GM23338 (cell line): ENCODE results near the gene IGF1R. TPM values are rescaled to one million over a fixed set of nuclear protein-coding genes. Genes with fewer than 3 reads are reported as not detected.
A peak's percentile ranks its signal among the peaks of the same experiment; 100 is the strongest.

Source experiments
- ATAC-seq: fragments of 200-7000 bp; cut with Tn5 transposase; 3 replicates; pipeline ENCODE4 v1.9.1; 2020
- DNase-seq: peaks from one replicate; pipeline ENCODE4 v3.0.0-alpha.2; 2015; ENCODE audit warnings: low spot score
- H2AFZ ChIP-seq: fragments of 200-600 bp; sonication (generic); 2 replicates; pipeline ENCODE4 v1.8.0; 2016; ENCODE audit warnings: antibody characterized with exemption, mild to moderate bottlenecking, moderate library complexity
- H3F3A ChIP-seq: fragments of 200-600 bp; sonication (generic); replicated peaks from 2 replicates; pipeline ENCODE4 v1.8.0; 2017; ENCODE audit warnings: antibody characterized with exemption, mixed run types, low read depth
- H3K27ac ChIP-seq: fragments of 200-600 bp; sonication (generic); 2 replicates; pipeline ENCODE4 v1.6.1; 2016; ENCODE audit warnings: low read depth
- H3K27me3 ChIP-seq: fragments of 200-600 bp; sonication (generic); 2 replicates; pipeline ENCODE4 v1.8.0; 2016; ENCODE audit warnings: mild to moderate bottlenecking, mixed run types, moderate library complexity; ENCODE audit not compliant: insufficient read depth
- H3K36me3 ChIP-seq: fragments of 200-600 bp; sonication (generic); 2 replicates; pipeline ENCODE4 v1.8.0; 2016; ENCODE audit warnings: mild to moderate bottlenecking; ENCODE audit not compliant: insufficient read depth
- H3K4me1 ChIP-seq: fragments of 200-600 bp; sonication (generic); 2 replicates; pipeline ENCODE4 v1.8.0; 2016; ENCODE audit warnings: mild to moderate bottlenecking, moderate library complexity; ENCODE audit not compliant: insufficient read depth
- H3K4me2 ChIP-seq: fragments of 200-600 bp; sonication (generic); 2 replicates; pipeline ENCODE4 v1.7.1; 2017; ENCODE audit warnings: mixed run types
- H3K4me3 ChIP-seq: fragments of 200-600 bp; sonication (generic); 2 replicates; pipeline ENCODE4 v1.6.1; 2016; ENCODE audit warnings: mixed run types
- H3K79me2 ChIP-seq: fragments of 200-600 bp; sonication (generic); replicated peaks from 2 replicates; pipeline ENCODE4 v1.8.0; 2017; ENCODE audit warnings: mild to moderate bottlenecking; ENCODE audit not compliant: insufficient read depth
- H3K9me2 ChIP-seq: fragments of 200-600 bp; sonication (generic); 2 replicates; pipeline ENCODE4 v1.8.0; 2017; ENCODE audit not compliant: insufficient read depth
- H4K20me1 ChIP-seq: fragments of 200-600 bp; sonication (generic); replicated peaks from 2 replicates; pipeline ENCODE4 v1.8.0; 2017; ENCODE audit warnings: mild to moderate bottlenecking; ENCODE audit not compliant: insufficient read depth
- H3K27ac Mint-ChIP-seq: 2 replicates; pipeline ENCODE4 v1.8.0; 2020; ENCODE audit warnings: inconsistent platforms, mild to moderate bottlenecking, moderate library complexity, mixed read lengths
- H3K27me3 Mint-ChIP-seq: 3 replicates; pipeline ENCODE4 v1.8.0; 2022; ENCODE audit warnings: low read depth, mild to moderate bottlenecking, moderate library complexity, mixed read lengths, inconsistent platforms; ENCODE audit not compliant: insufficient read depth, poor library complexity
- H3K36me3 Mint-ChIP-seq: 3 replicates; pipeline ENCODE4 v1.8.0; 2021; ENCODE audit warnings: low read depth, mild to moderate bottlenecking, inconsistent platforms, moderate library complexity, mixed read lengths
- H3K4me1 Mint-ChIP-seq: 3 replicates; pipeline ENCODE4 v1.8.0; 2020; ENCODE audit warnings: mild to moderate bottlenecking, inconsistent platforms, mixed read lengths
- H3K4me3 Mint-ChIP-seq: 3 replicates; pipeline ENCODE4 v1.8.0; 2021; ENCODE audit warnings: moderate library complexity, mild to moderate bottlenecking, inconsistent platforms, mixed read lengths
- H3K9me3 Mint-ChIP-seq: 3 replicates; pipeline ENCODE4 v1.8.0; 2020; ENCODE audit warnings: moderate library complexity, mild to moderate bottlenecking, inconsistent platforms, mixed read lengths
- EZH2 ChIP-seq: fragments of 200-600 bp; sonication (generic); IDR thresholded peaks from one replicate; pipeline ENCODE4 v1.8.0; 2017; ENCODE audit warnings: antibody characterized with exemption, mild to moderate bottlenecking, low read depth; ENCODE audit not compliant: unreplicated experiment
- JUNB ChIP-seq: IDR thresholded peaks from one replicate; pipeline ENCODE4 v1.6.1; 2016; ENCODE audit warnings: antibody characterized with exemption; ENCODE audit not compliant: unreplicated experiment
- NANOG ChIP-seq: IDR thresholded peaks from 2 replicates; pipeline ENCODE4 v1.6.1; 2016; ENCODE audit warnings: antibody characterized with exemption, borderline replicate concordance
- polyA plus RNA-seq: library from polyadenylated mRNA; unstranded; fragments of >200 nt; fragmentation: Nextera tagmentation; extraction: Ambion mirVana; gene quantifications from 2 replicates; pipeline ENCODE4 v1.2.1, GENCODE V29; 2016
- total RNA-seq: library from RNA; depleted of rRNA; stranded (reverse); fragments of >200 nt; shearing (Covaris generic); gene quantifications from 2 replicates; pipeline ENCODE4 v1.2.3, GENCODE V29; 2014
- TF ChIP-seq, protein P1 (sequence below): fragments of 250-450 bp; sonication (Bioruptor Pico); IDR thresholded peaks from 2 replicates; pipeline ENCODE4 v1.5.0; 2020; ENCODE audit warnings: mild to moderate bottlenecking, moderate library complexity

The IGF1R gene
- total and polyA plus RNA-seq, 2 experiments from 2014 or later, result 20.4 to 92.2 TPM

DNA sequence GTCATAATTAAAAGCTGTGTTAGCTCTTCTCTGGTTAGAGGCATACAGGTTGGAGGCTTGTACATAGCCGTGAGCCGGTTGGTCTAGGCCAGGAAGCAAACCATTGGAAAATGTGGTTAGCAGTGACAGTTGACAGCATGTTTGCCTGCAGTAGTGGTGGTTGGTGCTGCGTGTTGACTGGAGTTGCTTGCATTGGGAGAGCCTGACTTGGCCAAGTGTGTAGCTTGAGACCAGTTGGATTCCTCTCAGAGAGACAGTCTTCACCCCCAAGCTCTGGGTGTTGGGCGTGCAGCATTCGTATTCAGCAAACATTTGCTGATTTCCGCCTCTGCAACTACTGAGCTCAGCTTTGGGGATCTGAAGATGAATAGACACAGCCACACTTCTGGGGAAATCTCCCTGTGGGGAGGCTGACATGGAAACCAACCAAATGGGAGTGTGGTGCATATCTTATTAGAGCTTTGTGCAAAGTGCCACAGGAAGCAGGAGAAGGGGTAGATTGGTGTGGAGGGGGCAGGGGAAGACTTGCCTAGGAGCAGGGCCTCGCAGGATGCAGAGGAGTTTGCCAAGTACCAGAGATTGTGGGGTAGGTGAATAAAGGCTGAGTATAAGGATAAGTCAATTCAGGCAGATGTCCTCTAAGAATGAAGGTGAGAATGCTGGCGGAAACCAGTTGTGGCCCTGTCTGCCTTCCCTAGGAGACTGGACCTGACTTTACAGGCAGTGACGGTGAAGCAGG is 83.5 kb downstream of the IGF1R start:
- Histone ChIP-seq H3K36me3 (no peaks in the 10 kb centered on the region), H3K4me3 (no peak overlapping the region), H3F3A (no peaks in the 10 kb centered on the region), H3K9me2 (no peaks in the 10 kb centered on the region), H3K4me1 (peaks cover 86% of the 10 kb centered on the region), H3K79me2 (peaks cover 100% of the 10 kb centered on the region), H3K4me2 (peak overlapping the region; percentile 15; the same call in 1 of the 2 replicates), H3K27me3 (no peaks in the 10 kb centered on the region), H3K27ac (no peak overlapping the region), H2AFZ (no peak overlapping the region), H4K20me1 (peaks cover 82% of the 10 kb centered on the region)
- no peak overlapping the region for H3K4me3 Mint-ChIP-seq
- H3K9me3 Mint-ChIP-seq, result no peaks in the 10 kb centered on the region
- DNase-seq, result no peak
- TF ChIP-seq, protein P1, sequence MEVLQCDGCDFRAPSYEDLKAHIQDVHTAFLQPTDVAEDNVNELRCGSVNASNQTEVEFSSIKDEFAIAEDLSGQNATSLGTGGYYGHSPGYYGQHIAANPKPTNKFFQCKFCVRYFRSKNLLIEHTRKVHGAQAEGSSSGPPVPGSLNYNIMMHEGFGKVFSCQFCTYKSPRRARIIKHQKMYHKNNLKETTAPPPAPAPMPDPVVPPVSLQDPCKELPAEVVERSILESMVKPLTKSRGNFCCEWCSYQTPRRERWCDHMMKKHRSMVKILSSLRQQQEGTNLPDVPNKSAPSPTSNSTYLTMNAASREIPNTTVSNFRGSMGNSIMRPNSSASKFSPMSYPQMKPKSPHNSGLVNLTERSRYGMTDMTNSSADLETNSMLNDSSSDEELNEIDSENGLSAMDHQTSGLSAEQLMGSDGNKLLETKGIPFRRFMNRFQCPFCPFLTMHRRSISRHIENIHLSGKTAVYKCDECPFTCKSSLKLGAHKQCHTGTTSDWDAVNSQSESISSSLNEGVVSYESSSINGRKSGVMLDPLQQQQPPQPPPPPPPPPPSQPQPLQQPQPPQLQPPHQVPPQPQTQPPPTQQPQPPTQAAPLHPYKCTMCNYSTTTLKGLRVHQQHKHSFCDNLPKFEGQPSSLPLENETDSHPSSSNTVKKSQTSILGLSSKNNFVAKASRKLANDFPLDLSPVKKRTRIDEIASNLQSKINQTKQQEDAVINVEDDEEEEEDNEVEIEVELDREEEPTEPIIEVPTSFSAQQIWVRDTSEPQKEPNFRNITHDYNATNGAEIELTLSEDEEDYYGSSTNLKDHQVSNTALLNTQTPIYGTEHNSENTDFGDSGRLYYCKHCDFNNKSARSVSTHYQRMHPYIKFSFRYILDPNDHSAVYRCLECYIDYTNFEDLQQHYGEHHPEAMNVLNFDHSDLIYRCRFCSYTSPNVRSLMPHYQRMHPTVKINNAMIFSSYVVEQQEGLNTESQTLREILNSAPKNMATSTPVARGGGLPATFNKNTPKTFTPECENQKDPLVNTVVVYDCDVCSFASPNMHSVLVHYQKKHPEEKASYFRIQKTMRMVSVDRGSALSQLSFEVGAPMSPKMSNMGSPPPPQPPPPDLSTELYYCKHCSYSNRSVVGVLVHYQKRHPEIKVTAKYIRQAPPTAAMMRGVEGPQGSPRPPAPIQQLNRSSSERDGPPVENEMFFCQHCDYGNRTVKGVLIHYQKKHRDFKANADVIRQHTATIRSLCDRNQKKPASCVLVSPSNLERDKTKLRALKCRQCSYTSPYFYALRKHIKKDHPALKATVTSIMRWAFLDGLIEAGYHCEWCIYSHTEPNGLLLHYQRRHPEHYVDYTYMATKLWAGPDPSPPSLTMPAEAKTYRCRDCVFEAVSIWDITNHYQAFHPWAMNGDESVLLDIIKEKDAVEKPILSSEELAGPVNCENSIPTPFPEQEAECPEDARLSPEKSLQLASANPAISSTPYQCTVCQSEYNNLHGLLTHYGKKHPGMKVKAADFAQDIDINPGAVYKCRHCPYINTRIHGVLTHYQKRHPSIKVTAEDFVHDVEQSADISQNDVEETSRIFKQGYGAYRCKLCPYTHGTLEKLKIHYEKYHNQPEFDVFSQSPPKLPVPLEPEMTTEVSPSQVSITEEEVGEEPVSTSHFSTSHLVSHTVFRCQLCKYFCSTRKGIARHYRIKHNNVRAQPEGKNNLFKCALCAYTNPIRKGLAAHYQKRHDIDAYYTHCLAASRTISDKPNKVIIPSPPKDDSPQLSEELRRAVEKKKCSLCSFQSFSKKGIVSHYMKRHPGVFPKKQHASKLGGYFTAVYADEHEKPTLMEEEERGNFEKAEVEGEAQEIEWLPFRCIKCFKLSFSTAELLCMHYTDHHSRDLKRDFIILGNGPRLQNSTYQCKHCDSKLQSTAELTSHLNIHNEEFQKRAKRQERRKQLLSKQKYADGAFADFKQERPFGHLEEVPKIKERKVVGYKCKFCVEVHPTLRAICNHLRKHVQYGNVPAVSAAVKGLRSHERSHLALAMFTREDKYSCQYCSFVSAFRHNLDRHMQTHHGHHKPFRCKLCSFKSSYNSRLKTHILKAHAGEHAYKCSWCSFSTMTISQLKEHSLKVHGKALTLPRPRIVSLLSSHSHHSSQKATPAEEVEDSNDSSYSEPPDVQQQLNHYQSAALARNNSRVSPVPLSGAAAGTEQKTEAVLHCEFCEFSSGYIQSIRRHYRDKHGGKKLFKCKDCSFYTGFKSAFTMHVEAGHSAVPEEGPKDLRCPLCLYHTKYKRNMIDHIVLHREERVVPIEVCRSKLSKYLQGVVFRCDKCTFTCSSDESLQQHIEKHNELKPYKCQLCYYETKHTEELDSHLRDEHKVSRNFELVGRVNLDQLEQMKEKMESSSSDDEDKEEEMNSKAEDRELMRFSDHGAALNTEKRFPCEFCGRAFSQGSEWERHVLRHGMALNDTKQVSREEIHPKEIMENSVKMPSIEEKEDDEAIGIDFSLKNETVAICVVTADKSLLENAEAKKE (CRISPR knock-in tag), result no peak
- TF ChIP-seq EZH2, result no peak
- TF ChIP-seq JUNB, result no peak
- H3K27ac Mint-ChIP-seq, result no peak overlapping the region
- peaks cover 6% of the 10 kb centered on the region for H3K27me3 Mint-ChIP-seq
- H3K4me1 Mint-ChIP-seq, result peaks cover 67% of the 10 kb centered on the region
- H3K36me3 Mint-ChIP-seq, result no peaks in the 10 kb centered on the region
- no peak for ATAC-seq

DNA sequence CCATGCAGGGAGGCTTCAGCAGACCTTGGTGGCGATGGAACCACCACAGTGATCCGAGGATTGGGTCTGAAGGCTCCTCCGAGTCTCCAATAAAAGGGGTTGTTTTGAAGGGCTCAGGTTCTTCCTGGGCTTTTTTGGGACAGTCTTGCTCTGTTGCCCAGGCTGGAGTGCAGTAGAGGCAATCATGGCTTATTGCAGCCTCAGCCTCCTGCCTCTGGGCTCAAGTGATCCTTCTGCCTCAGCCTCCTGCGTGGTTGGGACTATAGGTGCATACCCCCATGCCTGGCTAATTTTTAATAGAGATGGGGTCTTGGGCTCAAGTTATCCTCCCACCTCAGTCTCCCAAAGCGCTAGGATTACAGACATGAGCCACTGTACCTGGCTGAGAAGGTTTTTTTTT is 84.8 kb downstream of the IGF1R start:
- H3K27me3 ChIP-seq, result no peaks in the 10 kb centered on the region
- no peak overlapping the region for H3K4me3 Mint-ChIP-seq
- H3F3A ChIP-seq, result no peaks in the 10 kb centered on the region
- ATAC-seq, result no peak
- no peak overlapping the region for H3K4me3 ChIP-seq
- H3K4me2 ChIP-seq, result no peak overlapping the region
- no peak overlapping the region for H2AFZ ChIP-seq
- H3K27ac Mint-ChIP-seq, result no peak overlapping the region
- H3K36me3 ChIP-seq, result no peaks in the 10 kb centered on the region
- H3K27me3 Mint-ChIP-seq, result peaks cover 8% of the 10 kb centered on the region
- H3K9me3 Mint-ChIP-seq, result no peaks in the 10 kb centered on the region
- no peaks in the 10 kb centered on the region for H3K9me2 ChIP-seq
- H3K4me1 ChIP-seq, result peaks cover 84% of the 10 kb centered on the region
- H3K36me3 Mint-ChIP-seq, result no peaks in the 10 kb centered on the region
- H3K79me2 ChIP-seq, result peaks cover 100% of the 10 kb centered on the region
- no peak for DNase-seq
- no peak overlapping the region for H3K27ac ChIP-seq
- peaks cover 66% of the 10 kb centered on the region for H3K4me1 Mint-ChIP-seq
- peaks cover 88% of the 10 kb centered on the region for H4K20me1 ChIP-seq
- TF ChIP-seq, protein P1 (CRISPR knock-in tag), result no peak
- TF ChIP-seq NANOG, result no peak
